GM12878 (cell line): Measurements from ENCODE around the gene SHROOM1. TPM values are rescaled to one million over a fixed set of nuclear protein-coding genes. Genes with fewer than 3 reads are reported as not detected.

Experiments
- ATF3 ChIP-seq: IDR thresholded peaks from 2 replicates; pipeline ENCODE4 v1.6.1; 2011; ENCODE audit warnings: low read depth, mild to moderate bottlenecking, low read length, moderate library complexity, borderline replicate concordance; ENCODE audit errors: extremely low read depth
- CBX3 ChIP-seq: fragments of 200-600 bp; sonication (generic); IDR thresholded peaks from 2 replicates; pipeline ENCODE4 v1.6.1; 2016; ENCODE audit warnings: low read depth, borderline replicate concordance
- CREM ChIP-seq: IDR thresholded peaks from 2 replicates; pipeline ENCODE4 v1.6.1; 2014; ENCODE audit warnings: antibody characterized with exemption, low read depth
- CTCF ChIP-seq, 3 experiments: IDR thresholded peaks in 2 of 3; conservative IDR thresholded peaks in 1 of 3; 2 replicates each; pipeline ENCODE4 v1.5.1; 2011; ENCODE audit warnings: low read depth in 3 of 3, low read length in 3 of 3, mild to moderate bottlenecking in 3 of 3, control low read depth in 2 of 3, moderate library complexity in 2 of 3, inconsistent platforms in 1 of 3, mixed read lengths in 1 of 3; ENCODE audit not compliant: control insufficient read depth in 2 of 3, insufficient read depth in 1 of 3; ENCODE audit errors: extremely low read depth in 1 of 3
- DPF2 ChIP-seq: fragments of 450-650 bp; IDR thresholded peaks from 2 replicates; pipeline ENCODE4 v1.6.1; 2017; ENCODE audit warnings: mild to moderate bottlenecking
- ELK1 ChIP-seq: IDR thresholded peaks from 2 replicates; pipeline ENCODE4 v1.6.1; 2012; ENCODE audit warnings: low read depth, low read length, improper control_type of control experiment
- HCFC1 ChIP-seq: fragments of 150-350 bp; IDR thresholded peaks from 2 replicates; pipeline ENCODE4 v1.6.1; 2014; ENCODE audit warnings: low read length
- MXI1 ChIP-seq: fragments of 150-350 bp; IDR thresholded peaks from 2 replicates; pipeline ENCODE4 v1.6.1; 2011; ENCODE audit warnings: low read depth, mild to moderate bottlenecking, inconsistent platforms, low read length, improper control_type of control experiment
- MYC ChIP-seq: IDR thresholded peaks from 2 replicates; pipeline ENCODE4 v1.6.1; 2011; ENCODE audit warnings: mild to moderate bottlenecking, low read length, moderate library complexity, inconsistent platforms; ENCODE audit not compliant: insufficient read depth, insufficient replicate concordance, insufficient read length, severe bottlenecking
- PAX5 ChIP-seq: IDR thresholded peaks from 2 replicates; pipeline ENCODE4 v1.6.1; 2011; ENCODE audit warnings: low read depth, low read length, borderline replicate concordance
- PAX8 ChIP-seq: fragments of 450-650 bp; IDR thresholded peaks from 2 replicates; pipeline ENCODE4 v1.6.1; 2017; ENCODE audit warnings: mild to moderate bottlenecking, moderate library complexity
- RELB ChIP-seq: fragments of 450-650 bp; IDR thresholded peaks from 2 replicates; pipeline ENCODE4 v1.6.1; 2017; ENCODE audit warnings: low read depth, mild to moderate bottlenecking, moderate library complexity
- SREBF1 ChIP-seq: IDR thresholded peaks from 2 replicates; pipeline ENCODE4 v1.6.1; 2012; ENCODE audit warnings: mild to moderate bottlenecking, low read length
- STAT1 ChIP-seq: fragments of 450-650 bp; conservative IDR thresholded peaks from 2 replicates; pipeline ENCODE4 v1.6.1; 2014; ENCODE audit warnings: antibody characterized with exemption, mild to moderate bottlenecking
- TAF1 ChIP-seq: IDR thresholded peaks from 2 replicates; pipeline ENCODE4 v1.6.1; 2011; ENCODE audit warnings: mild to moderate bottlenecking, low read depth, low read length, borderline replicate concordance
- TARDBP ChIP-seq: IDR thresholded peaks from 2 replicates; pipeline ENCODE4 v1.6.1; 2016; ENCODE audit warnings: borderline replicate concordance
- TCF3 ChIP-seq: IDR thresholded peaks from 2 replicates; pipeline ENCODE4 v1.6.1; 2012; ENCODE audit warnings: low read depth, mild to moderate bottlenecking, low read length, borderline replicate concordance; ENCODE audit not compliant: insufficient read depth
- WRNIP1 ChIP-seq: IDR thresholded peaks from 2 replicates; pipeline ENCODE4 v1.6.1; 2011; ENCODE audit warnings: low read depth, low read length, improper control_type of control experiment, borderline replicate concordance
- polyA plus RNA-seq, 11 experiments: library from polyadenylated mRNA; depleted of rRNA in 4 of 11; unstranded in 6 of 11; stranded (reverse) in 5 of 11; fragments of >200 nt; fragmentation: Nextera tagmentation in 4 of 11; fragmentation: Illumina TruSeq in 1 of 11; extraction: Ambion mirVana in 4 of 11; extraction: Trizol in 1 of 11; gene quantifications; 1 replicate in 1 of 11; 2 replicates in 10 of 11; pipeline versions ENCODE4 v1.2.1 to v1.2.3, GENCODE V29; 2011 to 2016; ENCODE audit warnings: inconsistent platforms in 2 of 11, missing spikeins in 2 of 11, low read depth in 1 of 11
- total RNA-seq, 4 experiments: library from RNA; depleted of rRNA in 3 of 4; stranded (reverse); fragments of >200 nt in 3 of 4; fragmentation: Illumina TruSeq in 1 of 4; extraction: Trizol in 1 of 4; gene quantifications; 2 replicates each; pipeline versions ENCODE4 v1.2.1 to v1.2.3, GENCODE V29; 2013 to 2021
- TF ChIP-seq, protein P1 (sequence below): fragments of 450-650 bp; IDR thresholded peaks from 2 replicates; pipeline ENCODE4 v1.6.1; 2016; ENCODE audit warnings: mild to moderate bottlenecking
- TF ChIP-seq, protein P2 (sequence below): IDR thresholded peaks from 2 replicates; pipeline ENCODE4 v1.6.1; 2011; ENCODE audit warnings: mild to moderate bottlenecking, low read depth, low read length, moderate library complexity; ENCODE audit not compliant: insufficient replicate concordance

SHROOM1 gene
- total and polyA plus RNA-seq, 10 of the 15 experiments (the other 5 are each of a cell fraction or from before 2014, with no cell fraction given), result 0.05 to 3.9 (median 1.3) TPM

DNA sequence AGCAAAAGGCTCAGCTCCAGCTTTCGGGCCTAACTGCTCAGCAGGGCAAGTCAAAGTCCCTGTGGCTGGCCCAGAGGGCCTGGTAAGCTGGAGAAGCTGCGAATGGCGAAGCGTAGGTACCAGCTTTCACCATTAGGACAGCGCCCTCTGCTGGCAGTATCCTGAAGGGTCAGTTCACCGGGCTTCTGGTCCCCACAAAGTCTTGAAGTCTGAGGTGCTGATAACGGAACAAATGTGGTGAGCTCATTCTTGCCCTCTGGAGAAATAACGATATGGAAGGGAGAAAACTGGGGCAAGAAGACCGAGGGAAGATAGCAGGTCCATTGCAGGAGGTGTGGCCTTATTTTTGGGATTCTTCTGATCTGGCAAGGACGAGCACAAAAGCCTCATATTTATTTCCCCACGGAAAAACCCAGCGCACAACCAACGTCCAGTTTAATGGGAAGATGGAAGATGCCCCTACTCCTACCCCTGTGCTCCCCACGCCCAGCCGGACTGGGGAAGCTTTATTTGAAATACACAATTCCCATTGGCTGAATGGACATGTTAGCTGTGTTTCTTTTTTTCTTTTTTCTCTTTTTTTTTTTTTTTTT, 10.2 kb downstream of the SHROOM1 start (continued):
- TF ChIP-seq ELK1, result no peak
- no peak for TF ChIP-seq RELB
- TF ChIP-seq WRNIP1, result 0 out of 2 replicates have a peak, but pooled peaks have one; percentile 51
- TF ChIP-seq MYC, result no peak
- TF ChIP-seq PAX8, result no peak
- no peak for TF ChIP-seq TARDBP
- no peak for TF ChIP-seq TAF1
- TF ChIP-seq, protein P1, sequence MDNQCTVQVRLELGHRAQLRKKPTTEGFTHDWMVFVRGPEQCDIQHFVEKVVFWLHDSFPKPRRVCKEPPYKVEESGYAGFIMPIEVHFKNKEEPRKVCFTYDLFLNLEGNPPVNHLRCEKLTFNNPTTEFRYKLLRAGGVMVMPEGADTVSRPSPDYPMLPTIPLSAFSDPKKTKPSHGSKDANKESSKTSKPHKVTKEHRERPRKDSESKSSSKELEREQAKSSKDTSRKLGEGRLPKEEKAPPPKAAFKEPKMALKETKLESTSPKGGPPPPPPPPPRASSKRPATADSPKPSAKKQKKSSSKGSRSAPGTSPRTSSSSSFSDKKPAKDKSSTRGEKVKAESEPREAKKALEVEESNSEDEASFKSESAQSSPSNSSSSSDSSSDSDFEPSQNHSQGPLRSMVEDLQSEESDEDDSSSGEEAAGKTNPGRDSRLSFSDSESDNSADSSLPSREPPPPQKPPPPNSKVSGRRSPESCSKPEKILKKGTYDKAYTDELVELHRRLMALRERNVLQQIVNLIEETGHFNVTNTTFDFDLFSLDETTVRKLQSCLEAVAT, result peak; percentile 22; the same call in 1 of the 2 replicates
- no peak for TF ChIP-seq MXI1
- no peak for TF ChIP-seq STAT1
- TF ChIP-seq DPF2, result no peak
- no peak for TF ChIP-seq CREM
- no peak for TF ChIP-seq PAX5
- peak; percentile 89 to 94 (median 89) for TF ChIP-seq CTCF (IDR thresholded peaks at IDR 0.05 in 2 of 3, conservative IDR thresholded peaks at IDR 0.05 in 1 of 3; ENCODE audit: control insufficient read depth in 2 of 3, extremely low read depth in 1 of 3, insufficient read depth in 1 of 3, low read depth in 3 of 3, low read length in 3 of 3)
- TF ChIP-seq, protein P2, sequence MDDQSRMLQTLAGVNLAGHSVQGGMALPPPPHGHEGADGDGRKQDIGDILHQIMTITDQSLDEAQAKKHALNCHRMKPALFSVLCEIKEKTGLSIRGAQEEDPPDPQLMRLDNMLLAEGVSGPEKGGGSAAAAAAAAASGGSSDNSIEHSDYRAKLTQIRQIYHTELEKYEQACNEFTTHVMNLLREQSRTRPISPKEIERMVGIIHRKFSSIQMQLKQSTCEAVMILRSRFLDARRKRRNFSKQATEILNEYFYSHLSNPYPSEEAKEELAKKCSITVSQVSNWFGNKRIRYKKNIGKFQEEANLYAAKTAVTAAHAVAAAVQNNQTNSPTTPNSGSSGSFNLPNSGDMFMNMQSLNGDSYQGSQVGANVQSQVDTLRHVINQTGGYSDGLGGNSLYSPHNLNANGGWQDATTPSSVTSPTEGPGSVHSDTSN, result no peak
- no peak for TF ChIP-seq CBX3
- no peak for TF ChIP-seq TCF3
- TF ChIP-seq HCFC1, result peak; percentile 39; the same call in 1 of the 2 replicates
- no peak for TF ChIP-seq SREBF1
- no peak for TF ChIP-seq ATF3
